ENCODE measurements around the gene TRIM56. TPM values are rescaled to one million over a fixed set of nuclear protein-coding genes. Genes with fewer than 3 reads are reported as not detected.
A peak's percentile ranks its signal among the peaks of the same experiment; 100 is the strongest.

Gene TRIM56
- total and polyA plus RNA-seq, 2 of the 13 experiments (the other 11 are each of a cell fraction or from before 2014, with no cell fraction given), result 3.2 to 7.1 TPM

DNA sequence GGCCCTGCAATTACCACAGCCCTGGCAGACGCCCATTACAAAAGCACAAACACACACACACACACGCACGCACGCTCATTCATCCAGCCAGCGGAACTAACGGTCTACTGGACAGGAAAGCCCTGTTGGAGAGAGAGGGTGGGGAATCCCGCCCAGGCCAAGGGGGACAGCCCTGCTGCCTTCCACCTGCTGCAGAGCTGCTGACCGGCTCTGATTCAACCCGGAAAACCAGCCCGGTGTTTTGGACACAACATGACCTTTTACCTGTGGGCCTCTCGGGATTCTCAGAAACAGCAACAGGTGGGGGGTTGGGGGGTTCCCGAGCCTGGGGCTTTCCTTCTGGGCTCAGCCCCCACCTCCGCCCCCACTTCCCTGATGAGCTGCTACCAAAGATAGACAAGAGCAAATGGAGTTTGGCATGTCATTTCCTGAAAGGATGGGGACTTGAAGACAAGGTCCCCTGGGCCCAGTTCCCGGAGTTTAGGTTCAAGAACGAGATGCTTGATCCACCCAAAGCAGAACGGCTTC lies 23.1 kb downstream of the TRIM56 start (continued):
- TF ChIP-seq ZMYM4 (CRISPR knock-in tag; IDR thresholded peaks at IDR 0.05) (no peak; the same call in 1 of the 2 replicates), ZNF264 (CRISPR knock-in tag; IDR thresholded peaks at IDR 0.05) (no peak), NFATC3 (CRISPR knock-in tag; IDR thresholded peaks at IDR 0.05) (no peak), ZNF17 (CRISPR knock-in tag; IDR thresholded peaks at IDR 0.05) (no peak), ZNF335 (CRISPR knock-in tag; IDR thresholded peaks at IDR 0.05) (0 out of 2 replicates have a peak, but pooled peaks have one; percentile 34), ZSCAN30 (CRISPR knock-in tag; IDR thresholded peaks at IDR 0.05) (no peak), ZSCAN9 (CRISPR knock-in tag; IDR thresholded peaks at IDR 0.05; ENCODE audit: borderline replicate concordance) (no peak), ZFP1 (CRISPR knock-in tag; IDR thresholded peaks at IDR 0.05) (no peak), ELF1 (CRISPR knock-in tag; IDR thresholded peaks at IDR 0.05) (peak; percentile 63), REL (CRISPR knock-in tag; conservative IDR thresholded peaks at IDR 0.05) (no peak), ZNF577 (CRISPR knock-in tag; IDR thresholded peaks at IDR 0.05; ENCODE audit: borderline replicate concordance, low read depth) (no peak), TEAD3 (CRISPR knock-in tag; optimal IDR thresholded peaks at IDR 0.05; ENCODE audit: borderline replicate concordance) (peak; percentile 58), FOXJ3 (CRISPR knock-in tag; IDR thresholded peaks at IDR 0.05; ENCODE audit: borderline replicate concordance) (no peak), KLF12 (CRISPR knock-in tag; IDR thresholded peaks at IDR 0.05; ENCODE audit: borderline replicate concordance) (0 out of 2 replicates have a peak, but pooled peaks have one; percentile 33)
- TF ChIP-seq, protein P1, sequence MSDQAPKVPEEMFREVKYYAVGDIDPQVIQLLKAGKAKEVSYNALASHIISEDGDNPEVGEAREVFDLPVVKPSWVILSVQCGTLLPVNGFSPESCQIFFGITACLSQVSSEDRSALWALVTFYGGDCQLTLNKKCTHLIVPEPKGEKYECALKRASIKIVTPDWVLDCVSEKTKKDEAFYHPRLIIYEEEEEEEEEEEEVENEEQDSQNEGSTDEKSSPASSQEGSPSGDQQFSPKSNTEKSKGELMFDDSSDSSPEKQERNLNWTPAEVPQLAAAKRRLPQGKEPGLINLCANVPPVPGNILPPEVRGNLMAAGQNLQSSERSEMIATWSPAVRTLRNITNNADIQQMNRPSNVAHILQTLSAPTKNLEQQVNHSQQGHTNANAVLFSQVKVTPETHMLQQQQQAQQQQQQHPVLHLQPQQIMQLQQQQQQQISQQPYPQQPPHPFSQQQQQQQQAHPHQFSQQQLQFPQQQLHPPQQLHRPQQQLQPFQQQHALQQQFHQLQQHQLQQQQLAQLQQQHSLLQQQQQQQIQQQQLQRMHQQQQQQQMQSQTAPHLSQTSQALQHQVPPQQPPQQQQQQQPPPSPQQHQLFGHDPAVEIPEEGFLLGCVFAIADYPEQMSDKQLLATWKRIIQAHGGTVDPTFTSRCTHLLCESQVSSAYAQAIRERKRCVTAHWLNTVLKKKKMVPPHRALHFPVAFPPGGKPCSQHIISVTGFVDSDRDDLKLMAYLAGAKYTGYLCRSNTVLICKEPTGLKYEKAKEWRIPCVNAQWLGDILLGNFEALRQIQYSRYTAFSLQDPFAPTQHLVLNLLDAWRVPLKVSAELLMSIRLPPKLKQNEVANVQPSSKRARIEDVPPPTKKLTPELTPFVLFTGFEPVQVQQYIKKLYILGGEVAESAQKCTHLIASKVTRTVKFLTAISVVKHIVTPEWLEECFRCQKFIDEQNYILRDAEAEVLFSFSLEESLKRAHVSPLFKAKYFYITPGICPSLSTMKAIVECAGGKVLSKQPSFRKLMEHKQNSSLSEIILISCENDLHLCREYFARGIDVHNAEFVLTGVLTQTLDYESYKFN (CRISPR knock-in tag; conservative IDR thresholded peaks at IDR 0.05), result peak; percentile 74
- TF ChIP-seq, protein P2, sequence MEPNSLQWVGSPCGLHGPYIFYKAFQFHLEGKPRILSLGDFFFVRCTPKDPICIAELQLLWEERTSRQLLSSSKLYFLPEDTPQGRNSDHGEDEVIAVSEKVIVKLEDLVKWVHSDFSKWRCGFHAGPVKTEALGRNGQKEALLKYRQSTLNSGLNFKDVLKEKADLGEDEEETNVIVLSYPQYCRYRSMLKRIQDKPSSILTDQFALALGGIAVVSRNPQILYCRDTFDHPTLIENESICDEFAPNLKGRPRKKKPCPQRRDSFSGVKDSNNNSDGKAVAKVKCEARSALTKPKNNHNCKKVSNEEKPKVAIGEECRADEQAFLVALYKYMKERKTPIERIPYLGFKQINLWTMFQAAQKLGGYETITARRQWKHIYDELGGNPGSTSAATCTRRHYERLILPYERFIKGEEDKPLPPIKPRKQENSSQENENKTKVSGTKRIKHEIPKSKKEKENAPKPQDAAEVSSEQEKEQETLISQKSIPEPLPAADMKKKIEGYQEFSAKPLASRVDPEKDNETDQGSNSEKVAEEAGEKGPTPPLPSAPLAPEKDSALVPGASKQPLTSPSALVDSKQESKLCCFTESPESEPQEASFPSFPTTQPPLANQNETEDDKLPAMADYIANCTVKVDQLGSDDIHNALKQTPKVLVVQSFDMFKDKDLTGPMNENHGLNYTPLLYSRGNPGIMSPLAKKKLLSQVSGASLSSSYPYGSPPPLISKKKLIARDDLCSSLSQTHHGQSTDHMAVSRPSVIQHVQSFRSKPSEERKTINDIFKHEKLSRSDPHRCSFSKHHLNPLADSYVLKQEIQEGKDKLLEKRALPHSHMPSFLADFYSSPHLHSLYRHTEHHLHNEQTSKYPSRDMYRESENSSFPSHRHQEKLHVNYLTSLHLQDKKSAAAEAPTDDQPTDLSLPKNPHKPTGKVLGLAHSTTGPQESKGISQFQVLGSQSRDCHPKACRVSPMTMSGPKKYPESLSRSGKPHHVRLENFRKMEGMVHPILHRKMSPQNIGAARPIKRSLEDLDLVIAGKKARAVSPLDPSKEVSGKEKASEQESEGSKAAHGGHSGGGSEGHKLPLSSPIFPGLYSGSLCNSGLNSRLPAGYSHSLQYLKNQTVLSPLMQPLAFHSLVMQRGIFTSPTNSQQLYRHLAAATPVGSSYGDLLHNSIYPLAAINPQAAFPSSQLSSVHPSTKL (CRISPR knock-in tag; IDR thresholded peaks at IDR 0.05), result 0 out of 2 replicates have a peak, but pooled peaks have one; percentile 51
- TF ChIP-seq, protein P3, sequence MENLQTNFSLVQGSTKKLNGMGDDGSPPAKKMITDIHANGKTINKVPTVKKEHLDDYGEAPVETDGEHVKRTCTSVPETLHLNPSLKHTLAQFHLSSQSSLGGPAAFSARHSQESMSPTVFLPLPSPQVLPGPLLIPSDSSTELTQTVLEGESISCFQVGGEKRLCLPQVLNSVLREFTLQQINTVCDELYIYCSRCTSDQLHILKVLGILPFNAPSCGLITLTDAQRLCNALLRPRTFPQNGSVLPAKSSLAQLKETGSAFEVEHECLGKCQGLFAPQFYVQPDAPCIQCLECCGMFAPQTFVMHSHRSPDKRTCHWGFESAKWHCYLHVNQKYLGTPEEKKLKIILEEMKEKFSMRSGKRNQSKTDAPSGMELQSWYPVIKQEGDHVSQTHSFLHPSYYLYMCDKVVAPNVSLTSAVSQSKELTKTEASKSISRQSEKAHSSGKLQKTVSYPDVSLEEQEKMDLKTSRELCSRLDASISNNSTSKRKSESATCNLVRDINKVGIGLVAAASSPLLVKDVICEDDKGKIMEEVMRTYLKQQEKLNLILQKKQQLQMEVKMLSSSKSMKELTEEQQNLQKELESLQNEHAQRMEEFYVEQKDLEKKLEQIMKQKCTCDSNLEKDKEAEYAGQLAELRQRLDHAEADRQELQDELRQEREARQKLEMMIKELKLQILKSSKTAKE (CRISPR knock-in tag; IDR thresholded peaks at IDR 0.05; ENCODE audit: borderline replicate concordance), result peak; percentile 92
- TF ChIP-seq, protein P4, sequence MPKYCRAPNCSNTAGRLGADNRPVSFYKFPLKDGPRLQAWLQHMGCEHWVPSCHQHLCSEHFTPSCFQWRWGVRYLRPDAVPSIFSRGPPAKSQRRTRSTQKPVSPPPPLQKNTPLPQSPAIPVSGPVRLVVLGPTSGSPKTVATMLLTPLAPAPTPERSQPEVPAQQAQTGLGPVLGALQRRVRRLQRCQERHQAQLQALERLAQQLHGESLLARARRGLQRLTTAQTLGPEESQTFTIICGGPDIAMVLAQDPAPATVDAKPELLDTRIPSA (CRISPR knock-in tag; IDR thresholded peaks at IDR 0.05; ENCODE audit: borderline replicate concordance), result no peak
- TF ChIP-seq, protein P5, sequence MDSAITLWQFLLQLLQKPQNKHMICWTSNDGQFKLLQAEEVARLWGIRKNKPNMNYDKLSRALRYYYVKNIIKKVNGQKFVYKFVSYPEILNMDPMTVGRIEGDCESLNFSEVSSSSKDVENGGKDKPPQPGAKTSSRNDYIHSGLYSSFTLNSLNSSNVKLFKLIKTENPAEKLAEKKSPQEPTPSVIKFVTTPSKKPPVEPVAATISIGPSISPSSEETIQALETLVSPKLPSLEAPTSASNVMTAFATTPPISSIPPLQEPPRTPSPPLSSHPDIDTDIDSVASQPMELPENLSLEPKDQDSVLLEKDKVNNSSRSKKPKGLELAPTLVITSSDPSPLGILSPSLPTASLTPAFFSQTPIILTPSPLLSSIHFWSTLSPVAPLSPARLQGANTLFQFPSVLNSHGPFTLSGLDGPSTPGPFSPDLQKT (CRISPR knock-in tag; IDR thresholded peaks at IDR 0.05; ENCODE audit: borderline replicate concordance), result no peak
